HG02798 (cell line): Measurements from ENCODE around the gene DIP2A.

Experiments
- ATAC-seq: cut with Tn5 transposase; IDR thresholded peaks from one replicate; pipeline ENCODE4 v1.9.1; 2021; ENCODE audit warnings: mild to moderate bottlenecking; ENCODE audit not compliant: unreplicated experiment, poor library complexity

Gene DIP2A

GRCh38 chr21:46474382-46474781, 15.7 kb downstream of the DIP2A start:
- ATAC-seq, result no peak

DNA sequence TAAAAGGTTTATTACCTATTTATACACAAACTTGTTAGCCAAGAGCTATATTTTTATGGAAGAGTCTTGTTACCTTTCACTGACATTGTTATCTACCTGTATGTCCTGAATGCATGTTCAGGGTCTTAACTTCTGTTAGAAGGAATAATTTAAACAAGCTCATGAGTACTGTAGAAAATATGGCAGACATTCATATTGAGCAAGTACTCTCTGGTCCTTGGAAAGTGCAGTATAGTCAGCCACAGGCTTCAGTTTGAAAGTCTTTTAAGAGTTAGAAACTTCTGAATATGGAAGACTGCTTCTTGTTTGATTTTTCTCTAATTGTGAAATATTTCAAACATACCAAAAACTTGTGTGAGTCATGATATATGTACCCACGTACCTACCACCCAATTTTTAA, 16.6 kb downstream of the DIP2A start:
- no peak for ATAC-seq

GRCh38 chr21:46477765-46478164, 19.1 kb downstream of the DIP2A start:
- no peak for ATAC-seq

DNA sequence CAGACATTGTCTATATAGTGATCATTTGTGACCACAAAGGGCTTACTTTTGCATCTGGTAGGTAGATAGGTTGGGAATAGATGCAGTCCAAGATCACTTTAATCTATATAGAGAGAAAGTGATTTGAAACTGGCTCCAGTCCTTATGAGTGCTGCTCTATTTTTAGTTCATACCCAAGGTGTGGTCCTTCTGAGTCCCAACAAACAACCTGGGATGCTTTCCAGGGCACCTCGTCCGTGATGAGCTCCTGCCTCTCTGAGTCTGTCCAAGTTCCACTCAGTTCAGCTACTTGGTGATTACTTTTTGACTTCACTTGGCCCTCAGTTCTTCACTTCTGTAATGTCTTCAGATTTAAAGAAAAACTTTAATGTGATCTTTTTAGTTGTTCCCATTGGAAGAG, 20.2 kb downstream of the DIP2A start:
- ATAC-seq, result no peak

GRCh38 chr21:46480466-46480865, 21.8 kb downstream of the DIP2A start:
- ATAC-seq, result no peak

DNA sequence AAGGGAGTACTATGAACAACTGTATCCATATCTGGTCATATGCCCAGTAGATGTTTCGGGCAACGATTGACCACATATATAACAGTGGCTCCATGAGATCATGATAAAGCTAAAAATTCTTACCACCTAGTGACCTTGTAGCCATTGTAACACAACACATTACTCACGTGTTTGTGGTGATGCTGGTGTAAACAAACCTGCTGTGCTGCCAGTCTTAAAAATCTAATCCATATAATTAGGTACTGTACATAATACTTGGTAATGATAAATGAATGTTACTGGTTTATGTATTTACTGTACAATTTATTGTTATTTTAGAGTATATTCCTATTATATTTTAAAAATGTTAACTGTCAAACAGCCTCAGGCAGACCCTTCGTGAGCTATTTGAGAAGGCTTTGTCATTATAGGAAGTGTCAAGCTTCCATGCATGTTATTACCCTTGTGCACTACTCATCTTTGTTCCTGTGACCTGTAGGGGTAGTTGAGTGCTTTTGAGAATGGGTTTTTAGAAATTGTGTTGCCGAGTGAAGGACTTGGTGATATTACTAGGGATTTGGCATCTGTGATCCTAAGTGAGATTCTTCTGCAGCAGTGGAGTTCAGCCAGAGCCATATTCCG, 23.6 kb downstream of the DIP2A start:
- ATAC-seq, result no peak

GRCh38 chr21:46482846-46483231, 24.1 kb downstream of the DIP2A start:
- ATAC-seq, result no peak

DNA sequence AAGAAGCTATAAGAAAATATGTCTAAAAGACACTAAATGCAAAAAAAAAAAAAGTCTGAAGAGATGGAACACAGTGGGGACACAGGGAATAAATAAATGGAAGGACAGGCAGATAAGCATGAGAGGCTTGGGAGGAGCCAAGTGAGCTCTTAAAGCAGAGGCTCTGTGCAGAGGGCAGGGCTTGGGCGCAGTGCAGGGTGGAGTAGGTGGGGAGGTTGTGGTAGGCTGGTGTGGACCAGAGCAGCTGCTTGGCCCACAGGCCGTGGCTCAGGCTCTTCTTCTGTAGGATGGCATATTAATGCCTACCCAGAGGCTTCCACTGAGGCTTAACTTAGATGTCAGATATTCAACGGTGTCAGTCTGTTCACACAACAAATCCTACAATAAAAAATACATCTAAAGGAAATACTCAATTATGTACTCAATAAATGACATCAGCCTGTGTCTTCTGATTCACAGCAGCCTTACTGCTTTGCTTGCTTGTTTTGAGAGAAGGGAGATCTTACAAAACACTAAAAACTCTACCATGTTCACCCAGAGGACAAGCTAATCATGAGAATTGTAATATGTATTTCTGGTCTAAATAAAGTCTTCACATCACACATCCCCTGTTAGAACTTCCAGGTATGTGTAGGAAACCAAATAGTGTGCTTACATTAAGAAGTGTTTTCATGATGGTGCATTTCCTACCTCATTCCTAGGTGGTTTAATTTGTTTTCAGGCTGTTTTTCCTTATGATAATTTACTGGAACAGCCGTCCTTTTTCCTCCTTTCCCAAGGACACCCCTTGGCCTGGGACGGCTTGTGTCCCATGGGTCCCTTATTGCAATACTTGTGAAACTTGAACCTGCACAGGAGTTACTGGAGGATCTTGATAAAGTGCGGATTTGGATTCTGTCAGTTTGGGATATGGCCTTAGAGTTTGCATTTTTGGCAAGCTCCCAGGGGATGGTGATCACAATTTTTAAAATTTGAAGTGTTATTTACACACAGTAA, 24.9 kb downstream of the DIP2A start:
- no peak for ATAC-seq

- ATAC-seq, result no peak
Observed at GRCh38 chr21:46486481-46487126, 27.9 kb downstream of the DIP2A start.

- no peak for ATAC-seq
Observed at GRCh38 chr21:46489162-46489663, 30.5 kb downstream of the DIP2A start.

GRCh38 chr21:46489800-46490199, 31.1 kb downstream of the DIP2A start:
- ATAC-seq, result no peak

DNA sequence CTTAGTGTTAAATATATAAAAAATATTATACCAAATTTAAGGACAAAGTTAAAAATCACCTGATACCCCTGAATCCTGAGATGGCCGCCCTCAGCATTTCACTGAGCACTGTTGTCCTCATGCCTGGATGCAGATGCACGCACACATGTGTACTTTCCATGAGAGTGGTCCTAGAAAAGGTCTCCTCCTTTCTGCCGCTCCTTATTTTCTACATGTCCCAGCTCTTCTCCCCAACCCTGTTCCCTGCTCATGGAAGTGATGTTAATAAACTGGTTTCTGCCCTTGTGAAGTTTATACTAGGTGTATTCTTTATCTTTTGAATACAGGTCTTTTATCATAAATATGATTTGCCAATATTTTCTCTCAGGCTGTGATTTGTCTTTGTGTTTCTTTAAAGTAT, 32.9 kb downstream of the DIP2A start:
- ATAC-seq, result no peak

GRCh38 chr21:46492851-46493250, 34.2 kb downstream of the DIP2A start:
- ATAC-seq, result no peak

GRCh38 chr21:46493828-46494227, 35.1 kb downstream of the DIP2A start:
- no peak for ATAC-seq

- ATAC-seq, result no peak
Observed at GRCh38 chr21:46498335-46499050, 39.8 kb downstream of the DIP2A start.

DNA sequence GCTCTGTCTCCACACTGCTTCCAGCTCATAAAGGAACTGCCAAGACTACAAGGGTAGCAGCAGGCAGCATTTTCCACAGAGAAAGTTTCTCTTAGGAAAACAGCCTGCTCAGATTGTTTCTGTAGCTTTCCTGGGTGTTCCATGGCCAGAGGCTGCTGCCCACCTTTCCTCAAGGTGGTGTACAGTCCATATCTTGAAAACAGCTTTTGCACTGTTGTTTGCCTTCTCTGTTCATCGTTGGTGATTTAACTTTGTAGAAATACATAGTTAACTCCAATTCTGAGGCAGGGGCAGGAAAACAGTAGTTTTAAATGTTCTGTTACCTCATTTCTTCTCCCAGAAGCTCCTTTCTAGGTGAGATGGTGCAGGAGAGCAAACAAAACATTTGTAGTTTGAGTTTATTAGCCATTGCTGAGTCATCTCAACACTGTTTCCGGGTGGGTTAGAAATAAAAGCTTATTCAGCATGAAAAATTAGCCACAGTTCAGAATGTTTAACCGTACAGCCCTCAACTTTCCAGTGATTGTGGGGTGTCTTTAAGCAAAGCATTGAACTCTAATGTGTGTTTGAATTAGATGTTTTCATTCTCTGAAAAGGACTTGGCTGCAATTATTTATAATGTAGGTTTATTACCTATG, 41.7 kb downstream of the DIP2A start:
- ATAC-seq, result no peak

DNA sequence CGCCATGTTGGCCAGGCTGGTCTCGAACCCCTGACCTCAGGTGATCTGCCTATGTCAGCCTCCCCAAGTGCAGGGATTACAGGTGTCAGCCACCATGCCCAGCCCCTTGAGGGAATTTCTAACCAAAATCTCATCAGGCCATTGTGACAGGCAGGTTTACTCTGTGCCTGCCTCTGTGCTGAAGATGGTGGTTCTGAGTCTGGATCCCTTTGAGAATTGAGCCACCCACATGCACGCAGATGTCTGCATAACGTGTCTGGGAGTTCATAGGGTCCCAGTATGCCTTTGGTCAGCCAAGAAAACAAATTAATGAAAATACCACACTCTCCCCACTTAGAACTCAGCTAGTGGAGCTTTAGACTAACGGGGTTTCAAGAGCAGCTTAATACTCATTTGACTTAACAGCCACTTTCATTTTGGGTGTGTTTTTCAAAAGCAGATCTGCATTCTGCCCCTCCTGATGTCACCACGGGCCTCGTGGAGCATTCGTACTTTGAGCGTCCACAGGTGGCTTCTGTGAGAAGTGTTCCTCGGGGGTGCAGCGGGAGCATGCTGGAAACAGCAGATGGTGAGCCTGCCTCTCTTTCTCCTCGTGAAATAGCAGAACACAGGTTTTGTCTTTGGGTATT, 45.3 kb downstream of the DIP2A start:
- ATAC-seq, result peak; percentile 59

DNA sequence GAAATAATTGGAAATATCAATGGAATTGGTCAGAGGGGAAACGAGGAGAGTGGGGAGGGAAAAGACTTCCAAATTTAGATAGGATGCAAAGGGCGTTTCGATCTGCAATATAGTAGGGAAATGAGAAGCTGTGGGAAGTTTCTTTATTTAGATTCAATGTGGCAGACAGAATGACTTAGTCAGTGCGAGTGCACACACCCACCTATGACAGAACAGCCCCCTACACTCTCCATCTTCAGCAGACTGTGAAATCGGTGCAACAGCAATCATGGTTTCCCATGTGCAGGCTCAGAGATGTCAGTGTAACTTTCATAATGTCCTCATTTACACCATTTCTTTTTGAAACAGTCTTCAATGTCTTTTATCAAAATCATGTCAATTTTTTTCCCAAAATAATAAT, 46.0 kb downstream of the DIP2A start:
- no peak for ATAC-seq

- ATAC-seq, result no peak
Observed at GRCh38 chr21:46507562-46507961, 48.9 kb downstream of the DIP2A start.
